Uterus (tissue), 4 donors: ENCODE data around the gene FRZB. TPM values are rescaled to one million over a fixed set of nuclear protein-coding genes. Genes with fewer than 3 reads are reported as not detected.

Experiments used
- DNase-seq, 2 donors: peaks; one replicate each; pipeline ENCODE4 v3.0.0-alpha.2; 2019 to 2020
- H3K27ac ChIP-seq, 2 donors: fragments of 200-600 bp; sonication (generic); 1 replicate in 1 of 2; 2 replicates in 1 of 2; pipeline ENCODE4 v1.5.1; 2016 to 2018
- H3K27me3 ChIP-seq, 2 donors: fragments of 200-600 bp; sonication (generic); one replicate each; pipeline ENCODE4 v1.5.1; 2018 to 2019; ENCODE audit warnings: control low read depth in 1 of 2
- H3K36me3 ChIP-seq, 2 donors: fragments of 200-600 bp; sonication (generic); one replicate each; pipeline ENCODE4 v1.5.1; 2019; ENCODE audit warnings: control low read depth in 1 of 2
- H3K4me1 ChIP-seq, 2 donors: fragments of 200-600 bp; sonication (generic); one replicate each; pipeline ENCODE4 v1.5.1; 2018 to 2019; ENCODE audit warnings: control low read depth in 1 of 2
- H3K4me3 ChIP-seq, 2 donors: fragments of 200-600 bp; sonication (generic); 1 replicate in 1 of 2; 2 replicates in 1 of 2; pipeline ENCODE4 v1.5.1; 2018 to 2019; ENCODE audit warnings: mild to moderate bottlenecking in 1 of 2
- H3K9me3 ChIP-seq, 2 donors: fragments of 200-600 bp; sonication (generic); one replicate each; pipeline ENCODE4 v1.5.1; 2019; ENCODE audit warnings: control low read depth in 1 of 2
- POLR2A ChIP-seq, 2 donors: fragments of 450-650 bp; IDR thresholded peaks; one replicate each; pipeline ENCODE4 v1.6.1; 2016; ENCODE audit warnings: antibody characterized with exemption in 2 of 2, mild to moderate bottlenecking in 1 of 2, moderate library complexity in 1 of 2
- intact Hi-C: fragments of 100-400 bp; cut with DNase I; formaldehyde crosslinking; loops from one replicate; pipeline ENCODE4 v1.15.1; 2023; ENCODE audit warnings: low total_unique reads
- total RNA-seq, 4 donors: library from RNA; depleted of rRNA in 3 of 4; stranded (reverse); fragments of >200 nt in 3 of 4; gene quantifications; one replicate each; pipeline versions ENCODE4 v1.1.0 to v1.2.4, GENCODE V29; 2014 to 2023
- TF ChIP-seq, protein P1 (sequence below), 4 experiments: fragments of 200-600 bp in 2 of 4; fragments of 450-650 bp in 2 of 4; sonication (generic) in 2 of 4; IDR thresholded peaks; one replicate each; pipeline ENCODE4 v1.5.1; 2016 to 2019; ENCODE audit warnings: antibody characterized with exemption in 4 of 4, mild to moderate bottlenecking in 2 of 4, moderate library complexity in 1 of 4
- donor health status: DM: yes; HTN: yes; CAD: no.

FRZB gene
- total RNA-seq, 4 donors from 2014 or later = 0.29 to 15.1 (median 7.3) TPM

DNA sequence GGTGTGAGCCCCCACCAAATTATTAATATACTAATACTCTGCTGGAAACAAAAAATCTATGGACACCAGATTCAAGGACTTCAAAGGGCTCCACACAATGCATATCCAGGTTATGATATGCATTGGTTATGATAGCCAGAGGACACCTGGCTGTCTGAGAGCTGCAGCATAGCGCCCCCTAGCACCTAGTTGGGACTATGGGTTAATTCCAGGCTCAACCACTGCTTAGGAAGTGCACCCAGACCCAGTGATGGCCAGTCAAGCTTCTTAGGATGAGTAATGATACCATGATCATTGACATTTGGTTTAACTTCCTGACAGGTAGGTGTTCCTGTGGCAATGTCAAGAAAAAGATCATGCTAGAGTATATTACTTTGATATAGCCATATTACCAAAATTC lies 3.8 kb upstream of the FRZB start:
- Histone ChIP-seq H3K27ac (no peak overlapping the region), H3K27me3 (no peaks in the 10 kb centered on the region), H3K4me3 (no peak overlapping the region), H3K4me1 (no peaks in the 10 kb centered on the region), H3K36me3 (no peaks in the 10 kb centered on the region), H3K9me3 (no peaks in the 10 kb centered on the region)
- intact Hi-C loops = no loop called here
- TF ChIP-seq POLR2A (IDR thresholded peaks at IDR 0.05) = no peak
- TF ChIP-seq, protein P1, sequence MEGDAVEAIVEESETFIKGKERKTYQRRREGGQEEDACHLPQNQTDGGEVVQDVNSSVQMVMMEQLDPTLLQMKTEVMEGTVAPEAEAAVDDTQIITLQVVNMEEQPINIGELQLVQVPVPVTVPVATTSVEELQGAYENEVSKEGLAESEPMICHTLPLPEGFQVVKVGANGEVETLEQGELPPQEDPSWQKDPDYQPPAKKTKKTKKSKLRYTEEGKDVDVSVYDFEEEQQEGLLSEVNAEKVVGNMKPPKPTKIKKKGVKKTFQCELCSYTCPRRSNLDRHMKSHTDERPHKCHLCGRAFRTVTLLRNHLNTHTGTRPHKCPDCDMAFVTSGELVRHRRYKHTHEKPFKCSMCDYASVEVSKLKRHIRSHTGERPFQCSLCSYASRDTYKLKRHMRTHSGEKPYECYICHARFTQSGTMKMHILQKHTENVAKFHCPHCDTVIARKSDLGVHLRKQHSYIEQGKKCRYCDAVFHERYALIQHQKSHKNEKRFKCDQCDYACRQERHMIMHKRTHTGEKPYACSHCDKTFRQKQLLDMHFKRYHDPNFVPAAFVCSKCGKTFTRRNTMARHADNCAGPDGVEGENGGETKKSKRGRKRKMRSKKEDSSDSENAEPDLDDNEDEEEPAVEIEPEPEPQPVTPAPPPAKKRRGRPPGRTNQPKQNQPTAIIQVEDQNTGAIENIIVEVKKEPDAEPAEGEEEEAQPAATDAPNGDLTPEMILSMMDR (IDR thresholded peaks at IDR 0.05) = no peak
- no peak for DNase-seq

GRCh38 chr2:182868054-182868796 lies 1.8 kb upstream of the FRZB start:
- DNase-seq = no peak
- Histone ChIP-seq H3K4me1 (no peaks in the 10 kb centered on the region), H3K27me3 (no peaks in the 10 kb centered on the region), H3K9me3 (no peaks in the 10 kb centered on the region), H3K4me3 (no peak overlapping the region), H3K36me3 (no peaks in the 10 kb centered on the region), H3K27ac (no peak overlapping the region)
- intact Hi-C loops = no loop called here
- no peak for TF ChIP-seq POLR2A (IDR thresholded peaks at IDR 0.05)

DNA sequence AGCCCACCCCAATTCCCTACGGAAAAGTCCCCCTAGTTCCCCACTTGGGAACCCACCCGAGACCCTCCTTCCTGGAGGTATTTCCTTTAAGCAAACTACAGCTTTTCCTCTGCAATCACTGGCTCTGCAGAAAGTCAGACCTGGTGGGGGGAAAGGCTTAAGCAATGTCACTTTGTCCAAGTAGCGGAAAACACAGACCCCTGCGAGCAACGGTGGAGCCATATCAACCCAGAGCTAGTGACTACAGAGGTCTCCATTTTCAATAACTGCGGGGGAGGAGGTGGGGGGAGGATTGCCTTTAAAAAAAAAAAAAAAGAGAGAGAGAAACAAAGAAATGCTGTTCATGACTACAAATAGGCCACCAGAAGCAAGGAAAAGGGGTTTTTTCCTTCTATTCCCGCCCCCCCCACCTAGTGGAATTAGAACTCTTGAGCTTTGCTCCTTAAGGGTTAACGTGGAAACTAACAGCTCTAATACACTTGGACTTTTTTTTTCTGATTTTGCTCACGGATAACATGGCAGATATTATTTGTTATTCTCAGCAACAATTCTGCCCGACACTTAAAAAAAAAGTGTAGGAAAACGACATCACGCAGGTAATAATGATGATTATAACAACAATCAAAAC lies 1.1 kb upstream of the FRZB start:
- no peaks in the 10 kb centered on the region for H3K9me3 ChIP-seq

DNA sequence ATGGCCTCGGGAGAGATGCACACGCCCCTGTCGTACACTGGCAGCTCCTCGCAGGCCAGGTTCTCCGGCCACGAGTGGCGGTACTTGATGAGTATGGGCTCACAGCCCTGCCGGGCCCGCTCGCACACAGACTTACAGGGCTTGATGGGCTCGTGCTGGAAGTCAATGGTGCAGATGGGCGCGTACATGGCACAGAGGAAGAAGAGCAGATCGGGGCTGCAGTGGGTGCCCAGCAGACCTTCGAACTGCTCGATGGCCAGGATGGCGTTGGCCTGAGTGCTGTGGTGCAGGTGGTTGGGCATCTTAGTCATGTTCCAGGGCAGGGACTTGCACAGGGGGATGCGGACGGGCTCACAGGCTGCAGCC lies 359 bp downstream of the FRZB start:
- no peaks in the 10 kb centered on the region for H3K36me3 ChIP-seq
- no peaks in the 10 kb centered on the region for H3K27me3 ChIP-seq
- H3K4me3 ChIP-seq = peak overlapping the region; percentile 41 to 42
- H3K27ac ChIP-seq = peak overlapping the region; percentile 76 to 78
- peak; percentile 16 to 29 for DNase-seq
- H3K4me1 ChIP-seq = no peaks in the 10 kb centered on the region
- intact Hi-C loops = no loop called here
- H3K9me3 ChIP-seq = no peaks in the 10 kb centered on the region
- TF ChIP-seq, protein P1 (IDR thresholded peaks at IDR 0.05) = no peak
- TF ChIP-seq POLR2A (IDR thresholded peaks at IDR 0.05) = no peak

More for the DNA sequence above, 1.1 kb upstream of the FRZB start:
- intact Hi-C loops = no loop called here
- no peak for DNase-seq
- peak overlapping the region; percentile 41 to 42 for H3K4me3 ChIP-seq
- no peaks in the 10 kb centered on the region for H3K36me3 ChIP-seq
- H3K27me3 ChIP-seq = no peaks in the 10 kb centered on the region
- TF ChIP-seq, protein P1 (IDR thresholded peaks at IDR 0.05) = no peak
- no peak for TF ChIP-seq POLR2A (IDR thresholded peaks at IDR 0.05)
- H3K4me1 ChIP-seq = no peaks in the 10 kb centered on the region
- peak overlapping the region; percentile 76 to 78 for H3K27ac ChIP-seq

DNA sequence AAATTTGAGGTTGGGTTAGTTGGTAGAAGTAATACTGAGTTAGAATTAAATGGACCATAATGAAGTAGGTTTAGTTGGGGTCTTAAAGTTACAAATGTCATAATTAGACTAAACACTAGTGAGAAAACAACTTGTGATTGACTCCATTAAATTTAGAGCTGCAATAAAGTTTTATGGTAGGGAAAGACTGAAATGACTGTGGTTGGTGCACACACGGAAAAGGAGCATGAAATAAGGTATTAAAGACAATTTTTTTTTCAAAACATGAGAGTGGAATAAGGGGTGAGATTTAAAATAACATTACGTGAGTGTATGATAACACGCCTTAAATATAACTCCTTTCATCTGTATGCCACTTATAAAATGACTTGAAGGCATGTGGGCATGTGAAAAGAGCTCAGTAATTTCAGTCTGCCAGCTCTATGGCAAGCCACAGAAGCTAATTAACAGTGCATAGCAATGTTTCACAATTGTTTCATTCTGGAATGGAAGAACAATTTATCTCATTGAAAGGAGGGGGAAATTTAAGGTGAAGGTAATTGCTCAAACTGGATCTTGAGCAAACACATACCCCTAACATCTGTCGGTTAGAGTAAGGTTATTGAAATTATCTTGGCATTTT lies 1.4 kb downstream of the FRZB start:
- Histone ChIP-seq H3K9me3 (no peaks in the 10 kb centered on the region), H3K36me3 (no peaks in the 10 kb centered on the region), H3K4me3 (no peak overlapping the region), H3K27me3 (no peaks in the 10 kb centered on the region), H3K27ac (no peak overlapping the region), H3K4me1 (no peaks in the 10 kb centered on the region)
- TF ChIP-seq POLR2A (IDR thresholded peaks at IDR 0.05) = no peak
- TF ChIP-seq, protein P1 (IDR thresholded peaks at IDR 0.05) = no peak
- intact Hi-C loops = no loop called here
- DNase-seq = no peak
